GM21825 (cell line): ENCODE measurements around the gene EXTL1.

Source experiments
- ATAC-seq: cut with Tn5 transposase; IDR thresholded peaks from one replicate; pipeline ENCODE4 v1.9.1; 2021; ENCODE audit warnings: mild to moderate bottlenecking, moderate library complexity; ENCODE audit not compliant: unreplicated experiment

Gene EXTL1

DNA sequence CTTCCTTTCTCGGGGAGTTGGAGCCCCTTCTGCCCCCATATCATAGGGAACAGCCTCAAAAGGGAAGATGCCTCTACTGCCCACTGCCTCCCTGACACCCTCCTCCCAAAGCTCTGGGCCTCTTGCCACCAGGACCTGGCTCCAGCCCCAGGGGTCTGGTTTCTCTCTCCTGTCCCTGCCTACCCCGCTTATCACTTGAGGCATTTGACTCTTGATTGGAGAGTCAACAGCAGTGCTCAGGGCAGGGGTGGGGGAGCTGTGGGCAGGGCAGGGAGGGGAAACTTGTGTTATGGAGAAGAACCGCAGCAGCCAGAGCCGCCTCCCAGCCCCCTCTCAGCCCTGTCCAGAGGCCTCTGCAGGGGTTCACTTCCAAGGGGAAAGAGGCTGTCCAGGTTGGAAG lies 45.3 kb downstream of the EXTL1 start:
- ATAC-seq = no peak

DNA sequence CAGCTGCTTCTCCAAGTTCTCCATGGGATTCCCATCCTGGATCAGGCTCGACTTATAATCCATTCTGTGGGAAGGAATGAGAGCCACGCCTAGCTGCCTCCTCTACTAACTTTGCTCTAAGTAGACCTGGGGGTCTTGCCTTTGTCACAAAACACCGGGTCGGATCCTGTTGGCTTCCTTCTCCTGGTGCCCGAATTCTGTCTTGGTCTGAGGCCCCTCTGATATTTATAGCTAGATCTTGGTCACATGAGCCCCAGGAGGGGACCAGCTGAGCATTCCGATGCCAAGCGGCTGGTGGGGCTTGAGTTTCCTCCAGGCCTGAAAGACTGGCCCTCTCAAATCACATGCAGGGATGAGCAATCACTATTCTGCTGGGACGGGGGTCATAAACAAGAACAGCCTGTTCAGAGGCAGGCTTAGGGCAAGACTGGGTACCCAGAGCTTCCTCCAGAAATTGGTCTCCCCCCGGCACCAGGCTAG lies 45.9 kb downstream of the EXTL1 start, which contains the start of gene TRIM63:
TSS of gene TRIM63 (minus strand) at position 199 of the 480 bp plus-strand sequence. CDS start at position 63, 136 bp downstream.
- ATAC-seq = no peak

GRCh38 chr1:26069941-26070295 lies 48.3 kb downstream of the EXTL1 start:
- no peak for ATAC-seq

DNA sequence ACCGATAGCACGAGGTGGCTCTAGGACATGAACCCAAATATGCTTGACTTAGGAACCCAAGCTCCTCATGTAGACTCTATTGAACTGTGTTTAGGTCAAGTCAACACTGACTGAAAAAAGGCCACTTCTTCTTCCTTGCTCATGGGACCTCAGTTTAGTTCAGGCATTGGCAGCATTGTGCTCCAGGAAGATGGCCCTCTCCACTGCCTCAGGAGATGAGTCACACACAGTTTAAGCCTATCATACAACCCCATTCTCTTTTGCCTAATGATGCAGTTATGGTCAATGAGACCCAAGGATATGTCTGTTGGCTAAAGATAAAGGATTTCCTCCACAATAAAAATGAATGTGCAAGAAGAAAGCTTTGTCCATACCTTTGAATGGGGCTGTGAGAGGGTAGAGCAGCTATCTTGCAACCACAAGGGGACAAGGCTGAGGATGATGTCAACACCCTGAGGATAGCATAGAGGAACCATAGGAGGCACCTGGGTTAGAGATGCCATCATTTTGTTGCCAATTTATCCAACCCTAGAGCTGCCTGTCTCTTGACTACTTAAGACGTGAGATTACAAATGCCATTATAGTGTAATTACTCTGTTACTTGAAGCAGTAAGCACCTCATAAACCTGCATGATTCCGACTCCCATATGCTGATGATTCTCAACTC lies 48.9 kb downstream of the EXTL1 start:
- no peak for ATAC-seq

GRCh38 chr1:26070963-26071342 lies 49.4 kb downstream of the EXTL1 start:
- no peak for ATAC-seq

DNA sequence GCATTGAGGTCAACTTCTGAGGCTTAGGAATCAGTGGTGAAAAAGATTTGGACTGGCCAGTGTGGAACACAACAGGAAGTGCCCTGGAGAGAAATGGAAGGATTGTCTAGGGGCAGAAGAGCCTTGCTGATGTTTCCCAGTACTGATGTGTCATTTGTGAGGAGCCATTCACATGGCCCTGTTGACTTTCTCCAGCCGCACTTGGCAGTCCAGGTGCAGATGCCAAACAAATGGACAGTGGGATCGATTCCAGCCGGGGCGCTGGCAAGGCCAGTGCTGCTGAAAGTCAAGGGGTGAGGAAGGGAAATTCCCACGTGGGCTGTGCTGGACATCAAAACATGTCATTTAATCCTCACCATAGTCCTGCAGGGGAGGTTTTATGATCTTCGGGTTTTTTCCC lies 50.7 kb downstream of the EXTL1 start:
- ATAC-seq = no peak

DNA sequence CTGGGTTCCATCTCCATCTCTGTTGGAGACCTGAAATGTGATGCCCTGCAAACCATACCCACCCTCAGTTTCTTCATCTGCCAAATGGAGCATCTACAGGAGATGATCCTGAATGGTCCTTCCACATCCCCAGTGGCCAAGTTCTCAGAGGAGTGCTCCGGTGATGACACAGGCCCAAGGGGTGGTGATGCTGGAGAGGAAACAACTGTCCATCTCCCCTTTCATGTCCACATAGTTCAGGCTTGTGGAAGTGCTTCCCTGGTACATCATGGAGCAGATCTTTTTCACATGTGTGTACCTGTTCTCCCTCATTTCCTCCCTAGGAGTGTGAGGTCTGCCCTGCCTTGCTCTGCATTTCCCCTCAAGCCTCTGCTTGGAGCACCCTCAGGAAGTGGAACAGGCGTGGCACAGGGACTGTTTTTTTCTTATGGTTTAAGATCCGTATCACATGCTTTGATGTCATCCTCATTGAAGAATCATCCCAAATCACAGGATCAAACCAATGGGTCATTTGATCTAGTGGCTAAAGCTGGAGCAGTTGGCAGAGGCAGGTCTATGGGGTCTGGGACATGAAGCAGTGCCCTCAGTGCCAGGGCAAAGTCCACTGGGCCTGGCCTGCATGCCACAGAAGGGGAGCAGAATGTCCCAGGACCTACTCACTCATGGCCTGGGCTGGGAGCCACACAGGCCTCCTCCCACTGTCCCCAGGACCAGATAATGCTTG lies 54.0 kb downstream of the EXTL1 start:
- ATAC-seq = no peak

DNA sequence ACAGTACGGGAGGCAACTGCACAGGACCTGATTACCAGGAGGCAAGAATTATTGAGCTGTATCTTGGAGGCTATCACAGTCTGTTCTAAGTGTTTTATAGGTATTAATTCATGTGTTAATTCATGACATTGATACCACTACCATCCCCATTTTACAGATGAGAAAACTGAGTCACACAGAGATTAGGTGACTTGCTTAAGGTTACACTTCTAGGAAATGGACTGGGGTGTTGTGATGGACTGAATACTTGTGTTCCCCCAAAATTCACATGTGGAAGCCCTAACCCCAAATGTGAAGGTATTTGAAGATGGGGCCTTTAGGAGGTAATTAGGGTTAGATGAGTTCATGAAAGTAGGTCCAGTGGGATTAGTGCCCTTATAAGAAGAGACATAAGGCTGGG lies 55.9 kb downstream of the EXTL1 start:
- ATAC-seq = no peak

- no peak for ATAC-seq
Observed at GRCh38 chr1:26078286-26079177, 57.0 kb downstream of the EXTL1 start.

GRCh38 chr1:26079178-26079563 lies 57.6 kb downstream of the EXTL1 start:
- no peak for ATAC-seq

- ATAC-seq = no peak
Observed at GRCh38 chr1:26079960-26080814, 58.6 kb downstream of the EXTL1 start.

- no peak for ATAC-seq
Observed at GRCh38 chr1:26081267-26082019, 59.9 kb downstream of the EXTL1 start.

DNA sequence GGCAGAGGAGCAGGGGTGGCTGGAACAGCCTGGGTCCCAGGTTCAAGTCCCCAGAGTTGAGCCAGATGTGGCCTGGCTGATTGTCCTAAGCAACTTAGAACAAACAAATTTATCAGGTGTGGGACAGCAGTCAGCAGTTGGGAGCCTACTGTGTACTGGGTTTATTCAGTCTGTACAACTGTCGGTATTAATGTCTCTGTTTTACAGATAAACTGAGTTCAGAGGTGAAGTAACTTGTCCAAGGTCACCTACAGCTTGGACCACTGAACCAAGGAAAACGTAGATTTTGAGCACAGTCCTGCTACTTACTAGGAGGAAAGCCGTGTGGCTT lies 60.4 kb downstream of the EXTL1 start:
- no peak for ATAC-seq

DNA sequence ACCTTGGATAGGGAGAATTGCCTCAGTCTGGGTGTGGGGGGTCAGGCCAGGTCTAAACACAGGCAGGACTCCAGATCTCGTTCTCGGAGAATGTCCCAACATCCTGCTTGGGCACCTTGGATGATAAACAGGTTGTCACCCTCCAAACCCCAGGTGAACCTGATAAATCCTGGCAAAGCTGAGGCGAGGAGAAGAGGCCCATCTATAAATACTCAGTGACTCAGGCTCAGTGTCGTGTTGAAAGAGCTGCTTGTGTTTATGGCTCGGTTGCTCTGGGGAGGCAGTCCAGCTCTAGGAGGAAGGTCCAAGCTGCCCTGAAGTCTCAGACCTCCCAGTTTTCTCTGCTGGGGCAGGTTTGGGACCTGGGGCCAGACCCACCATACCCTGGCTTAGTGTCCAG lies 61.6 kb downstream of the EXTL1 start:
- ATAC-seq = no peak

DNA sequence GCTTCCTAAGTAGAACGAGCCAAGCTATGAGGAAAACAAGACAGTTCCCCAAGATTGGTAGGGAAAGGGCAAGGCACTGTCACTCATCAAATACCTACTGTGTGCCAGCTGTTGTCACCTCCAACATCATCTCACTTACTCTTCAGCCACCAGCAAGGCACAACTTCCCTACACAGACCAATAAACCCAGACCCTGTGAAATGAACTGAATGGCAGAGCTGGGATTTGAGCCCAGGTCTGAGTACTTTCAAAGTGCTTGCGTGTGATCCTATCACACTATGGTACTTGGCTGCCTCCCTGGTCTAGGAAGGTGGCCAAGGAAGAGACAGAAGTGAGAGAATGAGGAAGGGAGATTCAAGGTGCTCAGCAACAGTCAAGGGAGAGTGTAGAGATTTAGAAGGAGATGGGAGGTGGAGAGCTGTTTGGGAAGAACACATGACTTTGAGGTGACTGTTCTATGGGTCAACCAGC lies 62.6 kb downstream of the EXTL1 start:
- ATAC-seq = no peak

- ATAC-seq = no peak
Observed at GRCh38 chr1:26084844-26085243, 63.3 kb downstream of the EXTL1 start.
